ENCODE data around the gene CABP1.
"Not testable (repeated sequence)": the region's sequence is repeated elsewhere in the genome, so short reads cannot be mapped to it uniquely, and the experiment has no call there.

The CABP1 gene

GRCh38 chr12:120639771-120640721 lies at the start of gene CABP1:
Gene CABP1 (plus strand): TSS chr12:120640626. CDS start chr12:120640686, 60 bp downstream.
- DNase-seq, result peak; percentile 53 to 61 (median 55)

- no peak for DNase-seq
Observed at GRCh38 chr12:120590741-120591407, 49.6 kb upstream of the CABP1 start.

GRCh38 chr12:120592121-120593049 lies 48.0 kb upstream of the CABP1 start:
- no peak for DNase-seq

DNA sequence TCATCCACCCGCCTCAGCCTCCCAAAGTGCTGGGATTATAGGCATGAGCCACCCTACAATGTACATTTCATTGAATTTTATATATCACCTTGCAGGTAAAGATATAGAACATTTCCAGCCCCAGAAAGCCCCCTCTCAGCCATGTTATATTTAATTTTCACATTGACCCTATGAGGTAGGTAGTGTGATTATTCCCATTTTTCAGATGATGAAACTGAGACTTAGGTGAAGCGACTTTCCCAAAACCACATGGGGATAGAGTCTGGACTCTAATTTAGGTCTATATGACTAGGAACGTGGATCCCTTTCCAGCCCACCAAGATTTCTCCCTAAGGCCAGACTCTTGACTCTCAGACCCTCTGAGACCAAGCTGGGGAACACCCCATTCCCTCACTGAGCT lies 43.5 kb upstream of the CABP1 start:
- DNase-seq, result no peak

- no peak for DNase-seq
Observed at GRCh38 chr12:120597861-120598260, 42.6 kb upstream of the CABP1 start.

- no peak for DNase-seq
Observed at GRCh38 chr12:120598674-120599463, 41.6 kb upstream of the CABP1 start.

- DNase-seq, result no peak
Observed at GRCh38 chr12:120599672-120600552, 40.5 kb upstream of the CABP1 start.

DNA sequence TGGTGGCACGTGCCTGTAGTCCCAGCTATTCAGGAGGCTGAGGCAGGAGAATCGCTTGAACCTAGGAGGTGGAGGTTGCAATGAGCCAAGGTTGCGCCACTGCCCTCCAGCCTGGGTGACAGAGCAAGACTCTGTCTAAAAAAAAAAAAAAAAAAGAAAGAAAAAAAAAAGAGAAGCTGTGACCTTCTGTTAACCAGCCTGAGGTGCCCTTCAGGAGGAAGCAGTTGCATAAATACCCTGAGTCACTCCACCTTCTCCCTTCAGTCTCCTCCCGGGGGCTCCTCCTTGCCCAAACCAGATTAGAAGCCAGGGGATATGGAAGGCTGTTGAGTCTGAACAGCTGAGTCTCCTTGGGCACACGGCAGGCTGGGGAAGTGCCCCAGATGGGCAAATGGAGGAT lies 38.0 kb upstream of the CABP1 start:
- DNase-seq, result not testable (repeated sequence)

DNA sequence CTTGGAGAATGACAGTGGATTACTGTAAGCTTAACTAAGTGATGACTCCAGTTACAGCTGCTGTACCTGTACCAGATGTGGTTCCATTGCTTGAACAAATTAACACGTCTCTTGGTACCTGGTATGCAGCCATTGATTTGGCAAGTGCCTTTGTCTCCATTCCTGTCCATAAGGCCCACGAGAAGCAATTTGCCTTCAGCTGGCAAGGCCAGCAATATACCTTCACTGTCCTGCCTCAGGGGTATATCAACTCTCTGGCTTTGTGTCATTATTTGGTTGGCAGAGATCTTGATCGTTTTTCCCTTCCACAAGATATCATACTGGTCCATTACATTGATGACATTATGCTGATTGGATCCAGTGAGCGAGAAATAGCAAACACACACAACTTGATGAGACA lies 29.9 kb upstream of the CABP1 start:
- no peak for DNase-seq

GRCh38 chr12:120611534-120611933 lies 28.9 kb upstream of the CABP1 start:
- not testable (repeated sequence) for DNase-seq

- DNase-seq, result no peak
Observed at GRCh38 chr12:120614848-120615247, 25.6 kb upstream of the CABP1 start.

GRCh38 chr12:120617193-120617592 lies 23.2 kb upstream of the CABP1 start:
- DNase-seq, result not testable (repeated sequence)

DNA sequence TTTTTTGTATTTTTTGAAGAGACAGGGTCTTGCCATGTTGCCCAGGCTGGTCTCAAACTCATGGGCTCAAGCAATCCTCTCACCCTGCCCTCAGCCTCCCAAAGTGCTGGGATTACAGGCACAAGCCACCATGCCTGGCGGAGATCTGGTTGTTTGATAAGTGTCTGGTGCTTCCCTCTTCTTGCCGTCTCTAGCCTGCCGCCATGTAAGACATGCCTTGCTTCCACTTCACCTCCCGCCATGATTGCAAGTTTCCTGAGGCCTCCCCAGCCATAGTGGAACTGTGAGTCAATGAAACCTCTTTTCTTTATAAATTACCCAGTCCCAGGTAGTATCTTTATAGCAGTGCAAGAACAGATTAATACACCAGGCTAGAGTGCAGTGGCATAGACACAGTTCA lies 22.7 kb upstream of the CABP1 start:
- not testable (repeated sequence) for DNase-seq

GRCh38 chr12:120618954-120619615 lies 21.3 kb upstream of the CABP1 start:
- DNase-seq, result no peak

GRCh38 chr12:120620624-120621023 lies 19.8 kb upstream of the CABP1 start:
- no peak for DNase-seq

DNA sequence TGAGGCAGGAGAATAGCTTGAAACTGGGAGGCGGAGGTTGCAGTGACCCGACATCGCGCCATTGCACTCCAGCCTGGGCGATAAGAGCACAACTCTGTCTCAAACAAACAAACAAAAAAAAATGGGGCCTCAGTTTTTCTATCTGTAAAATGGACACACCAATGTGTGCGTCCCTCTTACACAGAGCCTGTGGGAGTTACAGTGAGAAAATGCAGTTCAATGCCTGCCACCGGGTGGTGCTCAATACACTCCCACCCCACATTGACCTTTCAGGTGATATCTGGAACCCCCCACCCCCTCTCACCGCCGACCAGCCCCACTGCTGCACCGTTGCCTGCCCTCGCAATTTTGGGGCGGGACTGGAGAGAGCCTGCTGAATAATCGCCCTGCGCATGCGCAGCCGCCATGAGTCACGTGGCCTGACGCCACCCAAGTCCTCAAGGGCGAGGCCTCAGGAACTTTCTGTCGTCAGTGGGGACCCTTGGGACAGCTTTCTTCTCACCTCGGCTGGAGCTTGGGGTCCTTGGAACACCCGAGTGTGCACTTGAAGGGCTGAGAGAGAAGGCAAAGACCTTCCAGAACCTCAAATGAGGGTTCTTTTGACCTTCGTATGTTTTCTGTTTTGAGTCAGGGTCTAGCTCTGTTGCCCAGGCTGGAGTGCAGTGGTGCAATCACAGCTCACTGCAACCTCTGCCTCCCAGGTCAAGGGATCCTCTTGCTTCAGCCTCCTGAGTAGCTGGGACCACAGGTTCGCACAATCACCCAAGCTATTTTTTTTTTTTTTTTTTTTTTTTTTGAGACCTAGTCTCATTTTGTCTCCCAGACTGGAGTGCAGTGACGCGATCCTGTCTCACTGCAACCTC lies 14.6 kb upstream of the CABP1 start:
- DNase-seq, result no peak

- DNase-seq, result no peak
Observed at GRCh38 chr12:120628919-120629318, 11.5 kb upstream of the CABP1 start.

- DNase-seq, result no peak
Observed at GRCh38 chr12:120630104-120630892, 10.1 kb upstream of the CABP1 start.

GRCh38 chr12:120631097-120631496 lies 9.3 kb upstream of the CABP1 start:
- no peak for DNase-seq
